SK-MEL-5 (cell line): ENCODE measurements around the gene FBF1. TPM values are rescaled to one million over a fixed set of nuclear protein-coding genes. Genes with fewer than 3 reads are reported as not detected.

Source experiments
- DNase-seq: peaks from one replicate; pipeline ENCODE4 v3.0.0-alpha.2; 2016; ENCODE audit warnings: low read depth, low spot score
- in situ Hi-C: cut with HindIII; loops from 2 replicates; pipeline ENCODE4 v1.10.0; 2016; ENCODE audit warnings: low sequenced_read_pairs, high pct_unique_total_duplicates, low pct_unique_long_range_greater_than_20kb
- total RNA-seq: library from RNA; depleted of rRNA; stranded (reverse); fragments of >200 nt; shearing (Covaris generic); gene quantifications from 2 replicates; pipeline ENCODE4 v1.2.3, GENCODE V29; 2014

The FBF1 gene
- total RNA-seq, 1 experiment from 2014 or later = 24.8 TPM

- in situ Hi-C loops = no loop called here
- peak; percentile 97 for DNase-seq
These were observed 35.9 kb downstream of the FBF1 start, which contains the start of gene MRPL38 for GRCh38 chr17:75904749-75905521. Gene MRPL38, minus strand, starts transcription at chr17:75904884. Its CDS starts 9 bp downstream, at chr17:75904875.

GRCh38 chr17:75902406-75902805, 38.4 kb downstream of the FBF1 start:
- in situ Hi-C loops = no loop called here

GRCh38 chr17:75901727-75902126, 39.1 kb downstream of the FBF1 start:
- DNase-seq = no peak
- in situ Hi-C loops = no loop called here

More at GRCh38 chr17:75902406-75902805, 38.4 kb downstream of the FBF1 start:
- DNase-seq = no peak

- no peak for DNase-seq
- in situ Hi-C loops = no loop called here
These were observed 39.9 kb downstream of the FBF1 start for GRCh38 chr17:75900691-75901533.

DNA sequence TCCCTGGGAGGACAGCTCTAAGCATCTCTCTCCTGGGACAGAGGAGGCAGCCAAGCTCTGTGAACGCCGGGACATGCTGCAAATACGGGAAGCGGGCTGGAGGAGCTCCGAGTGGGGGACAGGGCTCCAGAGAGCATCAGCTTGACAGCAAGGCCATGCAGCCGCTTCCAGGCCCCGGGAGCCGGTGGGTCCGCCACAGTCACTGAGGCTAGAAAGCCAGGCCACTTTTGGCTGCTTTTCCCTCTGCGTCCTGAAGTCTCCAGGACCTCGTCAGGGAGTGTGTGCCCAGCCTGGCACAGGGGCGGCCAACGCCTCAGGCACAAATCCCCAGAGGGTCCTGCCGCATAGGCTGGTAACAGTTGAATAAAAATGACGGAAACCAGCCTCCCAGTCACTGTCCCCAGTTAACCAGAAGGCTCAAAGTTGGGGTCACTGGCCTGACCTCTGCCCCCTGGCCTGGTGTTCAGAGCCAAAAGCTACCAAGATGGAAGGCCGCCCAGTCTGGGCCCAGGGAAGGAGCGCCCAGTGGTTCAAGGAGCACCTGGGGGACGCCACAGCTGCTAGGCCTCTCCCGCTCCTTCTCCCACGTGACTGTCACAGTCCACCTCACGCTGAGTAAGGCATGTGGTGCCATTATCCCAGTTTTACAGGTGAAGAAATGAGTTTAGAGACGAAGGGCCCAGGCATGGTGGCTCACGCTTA, 40.9 kb downstream of the FBF1 start:
- DNase-seq = no peak
- in situ Hi-C loops = no loop called here

- in situ Hi-C loops = no loop called here
- no peak for DNase-seq
These were observed 41.5 kb downstream of the FBF1 start for GRCh38 chr17:75899353-75899752.

GRCh38 chr17:75898791-75899190, 42.1 kb downstream of the FBF1 start:
- no peak for DNase-seq
- in situ Hi-C loops = no loop called here

GRCh38 chr17:75898065-75898464, 42.8 kb downstream of the FBF1 start:
- in situ Hi-C loops = no loop called here
- no peak for DNase-seq

- DNase-seq = no peak
- in situ Hi-C loops = no loop called here
These were observed 43.5 kb downstream of the FBF1 start for GRCh38 chr17:75897160-75898019.

GRCh38 chr17:75896415-75897159, 44.3 kb downstream of the FBF1 start, which contains the start of gene TRIM65:
Gene TRIM65, minus strand, starts transcription at chr17:75896951. Its CDS starts 14 bp downstream, at chr17:75896937.
- in situ Hi-C loops = no loop called here
- DNase-seq = peak; percentile 85

- DNase-seq = peak; percentile 60
These were observed 45.3 kb downstream of the FBF1 start for GRCh38 chr17:75895370-75896155.

DNA sequence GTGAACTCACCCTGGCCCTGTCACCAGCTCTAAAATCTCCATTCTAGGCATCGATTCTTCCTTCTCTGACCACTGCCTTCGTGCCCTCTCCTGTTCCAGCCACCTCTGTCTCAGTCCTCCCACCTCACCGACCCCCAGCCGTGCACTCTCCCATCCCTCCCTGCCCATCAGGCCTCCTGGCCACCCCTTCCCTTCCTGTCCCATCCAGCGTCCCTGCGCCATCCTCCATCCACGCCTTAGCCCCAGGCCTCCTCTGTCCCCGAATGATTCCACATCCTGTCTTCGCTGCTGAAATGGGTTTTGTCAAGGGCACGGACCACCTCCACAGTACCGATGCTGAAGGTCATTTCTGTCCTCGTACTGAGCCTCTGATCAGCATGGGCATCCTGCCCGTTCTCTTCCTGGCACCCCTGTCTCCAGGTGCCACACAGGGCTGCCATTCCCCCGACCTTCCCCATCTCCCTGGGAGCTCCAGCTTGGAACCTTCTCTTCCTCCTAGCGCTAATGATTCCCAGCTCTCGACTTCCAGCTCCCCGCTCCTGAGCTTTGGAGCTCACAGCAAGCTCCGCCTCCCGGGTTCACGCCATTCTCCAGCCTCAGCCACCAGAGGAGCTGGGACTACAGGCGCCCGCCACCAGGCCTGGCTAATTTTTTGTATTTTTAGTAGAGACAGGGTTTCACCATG, 46.7 kb downstream of the FBF1 start:
- in situ Hi-C loops = no loop called here
- DNase-seq = no peak

More at GRCh38 chr17:75895370-75896155, 45.3 kb downstream of the FBF1 start:
- in situ Hi-C loops = no loop called here

DNA sequence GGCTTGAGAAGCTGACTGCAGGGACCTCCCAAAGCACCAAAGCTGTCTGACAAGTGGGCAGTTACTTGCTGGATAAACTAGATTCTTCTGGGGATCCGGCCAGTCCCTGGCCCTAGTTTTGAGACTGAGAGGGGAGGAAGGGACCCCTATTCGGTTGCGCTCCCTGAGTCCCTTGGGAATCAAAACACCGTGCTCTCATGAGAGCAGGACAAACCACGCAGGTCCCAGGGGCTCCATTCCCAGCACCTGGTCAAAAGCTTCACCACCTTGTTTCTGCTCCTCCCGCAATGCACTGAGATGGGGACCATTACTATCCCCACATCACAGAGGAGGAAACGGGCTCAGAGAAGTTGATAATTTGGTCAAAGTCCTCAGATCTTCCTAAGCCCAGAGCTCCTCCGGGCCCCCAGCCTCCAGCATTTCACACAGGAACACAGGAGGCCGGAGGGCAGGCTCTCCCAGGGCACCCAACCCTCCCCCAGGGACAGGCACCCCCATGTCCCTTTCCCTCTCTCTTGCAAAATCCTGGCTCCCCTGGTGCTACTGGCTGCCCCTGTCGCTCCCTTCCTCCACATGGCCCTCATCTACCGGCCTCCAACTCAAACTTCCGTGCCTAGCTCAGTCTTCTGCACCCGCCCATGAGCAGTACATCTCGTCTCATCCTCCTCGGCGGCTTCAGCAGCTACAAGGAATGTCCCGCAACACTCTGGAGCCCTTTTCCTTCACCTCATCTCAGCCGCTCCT, 47.4 kb downstream of the FBF1 start:
- no peak for DNase-seq
- in situ Hi-C loops = no loop called here

DNA sequence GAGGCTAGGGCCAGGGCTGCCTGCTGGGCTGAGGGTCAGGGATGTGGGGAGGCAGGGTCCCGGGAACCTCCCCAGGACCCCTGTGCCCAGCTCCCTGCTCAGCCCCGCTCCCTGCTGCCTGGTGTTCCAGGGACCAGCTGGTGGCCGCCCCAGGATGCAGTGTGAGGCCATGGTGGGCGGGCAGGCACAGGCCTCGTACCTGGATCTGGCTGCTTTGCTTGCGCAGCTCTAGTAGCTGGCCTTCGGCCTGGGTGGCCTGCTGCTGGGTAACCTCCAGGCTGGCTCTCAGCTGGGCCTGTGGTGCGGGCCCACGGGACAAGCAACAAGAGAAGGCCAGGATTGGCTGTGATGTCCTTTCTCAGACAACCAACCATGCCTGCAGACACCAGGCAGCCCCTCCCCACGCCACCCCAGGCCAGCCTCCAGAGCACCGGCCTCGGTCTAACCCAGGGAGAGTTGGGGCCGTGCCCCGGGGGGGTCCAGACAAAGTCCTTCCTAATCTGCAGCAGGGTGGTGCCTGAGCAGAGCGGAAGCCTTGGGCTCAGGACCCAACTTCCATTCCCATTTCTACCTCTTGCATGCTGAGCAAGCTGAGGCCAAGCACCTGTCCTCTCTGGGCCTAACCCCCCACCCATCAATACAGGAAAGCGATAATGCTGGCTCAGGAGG, 48.2 kb downstream of the FBF1 start:
- in situ Hi-C loops = no loop called here
- DNase-seq = no peak
